ENCODE data around the gene SLC39A8. TPM values are rescaled to one million over a fixed set of nuclear protein-coding genes. Genes with fewer than 3 reads are reported as not detected.
"Not testable (repeated sequence)": the region's sequence is repeated elsewhere in the genome, so short reads cannot be mapped to it uniquely, and the experiment has no call there.

Gene SLC39A8
- total RNA-seq, 1 donor from 2014 or later: 6.3 TPM

- H3K9ac ChIP-seq (ENCODE audit: low read depth in 1 of 3, low read length in 3 of 3); H3K27me3 ChIP-seq (ENCODE audit: control insufficient read depth in 3 of 3, insufficient read depth in 3 of 3, low read length in 3 of 3); H3K9me3 ChIP-seq (ENCODE audit: control insufficient read depth in 3 of 3, low read length in 3 of 3); H3K4me1 ChIP-seq (ENCODE audit: control insufficient read depth in 3 of 3, insufficient read depth in 3 of 3, low read length in 3 of 3); H3K27ac ChIP-seq (ENCODE audit: low read depth, low read length); H3K36me3 ChIP-seq (ENCODE audit: control insufficient read depth in 3 of 3, insufficient read depth in 3 of 3, low read length in 3 of 3); H3K4me3 ChIP-seq (ENCODE audit: low read length in 3 of 3): not testable (repeated sequence)
Observed at GRCh38 chr4:102357637-102358036, 12.4 kb upstream of the SLC39A8 start.

- Histone ChIP-seq H3K9ac (ENCODE audit: low read depth in 1 of 3, low read length in 3 of 3) (no peak overlapping the region), H3K4me1 (ENCODE audit: control insufficient read depth in 3 of 3, insufficient read depth in 3 of 3, low read length in 3 of 3) (no peaks in the 10 kb centered on the region), H3K36me3 (ENCODE audit: control insufficient read depth in 3 of 3, insufficient read depth in 3 of 3, low read length in 3 of 3) (no peaks in the 10 kb centered on the region), H3K27me3 (ENCODE audit: control insufficient read depth in 3 of 3, insufficient read depth in 3 of 3, low read length in 3 of 3) (no peaks in the 10 kb centered on the region), H3K9me3 (ENCODE audit: control insufficient read depth in 3 of 3, low read length in 3 of 3) (no peaks in the 10 kb centered on the region), H3K4me3 (ENCODE audit: low read length in 3 of 3) (no peak overlapping the region), H3K27ac (ENCODE audit: low read depth, low read length) (no peak overlapping the region)
Observed at GRCh38 chr4:102356562-102357202, 11.4 kb upstream of the SLC39A8 start.

GRCh38 chr4:102355748-102356147 lies 10.5 kb upstream of the SLC39A8 start:
- no peak overlapping the region for H3K27ac ChIP-seq (ENCODE audit: low read depth, low read length)
- H3K4me3 ChIP-seq (ENCODE audit: low read length in 3 of 3): no peak overlapping the region
- no peaks in the 10 kb centered on the region for H3K9me3 ChIP-seq (ENCODE audit: control insufficient read depth in 3 of 3, low read length in 3 of 3)
- H3K27me3 ChIP-seq (ENCODE audit: control insufficient read depth in 3 of 3, insufficient read depth in 3 of 3, low read length in 3 of 3): no peaks in the 10 kb centered on the region
- no peaks in the 10 kb centered on the region for H3K4me1 ChIP-seq (ENCODE audit: control insufficient read depth in 3 of 3, insufficient read depth in 3 of 3, low read length in 3 of 3)
- H3K9ac ChIP-seq (ENCODE audit: low read depth in 1 of 3, low read length in 3 of 3): no peak overlapping the region
- H3K36me3 ChIP-seq (ENCODE audit: control insufficient read depth in 3 of 3, insufficient read depth in 3 of 3, low read length in 3 of 3): no peaks in the 10 kb centered on the region

GRCh38 chr4:102354671-102355454 lies 9.6 kb upstream of the SLC39A8 start:
- Histone ChIP-seq H3K27me3 (ENCODE audit: control insufficient read depth in 3 of 3, insufficient read depth in 3 of 3, low read length in 3 of 3) (no peaks in the 10 kb centered on the region), H3K4me1 (ENCODE audit: control insufficient read depth in 3 of 3, insufficient read depth in 3 of 3, low read length in 3 of 3) (no peaks in the 10 kb centered on the region), H3K9me3 (ENCODE audit: control insufficient read depth in 3 of 3, low read length in 3 of 3) (no peaks in the 10 kb centered on the region), H3K27ac (ENCODE audit: low read depth, low read length) (no peak overlapping the region), H3K9ac (ENCODE audit: low read depth in 1 of 3, low read length in 3 of 3) (no peak overlapping the region), H3K36me3 (ENCODE audit: control insufficient read depth in 3 of 3, insufficient read depth in 3 of 3, low read length in 3 of 3) (no peaks in the 10 kb centered on the region), H3K4me3 (ENCODE audit: low read length in 3 of 3) (no peak overlapping the region)

- no peaks in the 10 kb centered on the region for H3K9me3 ChIP-seq (ENCODE audit: control insufficient read depth in 3 of 3, low read length in 3 of 3)
- no peak overlapping the region for H3K4me3 ChIP-seq (ENCODE audit: low read length in 3 of 3)
- no peak overlapping the region for H3K27ac ChIP-seq (ENCODE audit: low read depth, low read length)
- no peaks in the 10 kb centered on the region for H3K27me3 ChIP-seq (ENCODE audit: control insufficient read depth in 3 of 3, insufficient read depth in 3 of 3, low read length in 3 of 3)
- H3K4me1 ChIP-seq (ENCODE audit: control insufficient read depth in 3 of 3, insufficient read depth in 3 of 3, low read length in 3 of 3): no peaks in the 10 kb centered on the region
- H3K36me3 ChIP-seq (ENCODE audit: control insufficient read depth in 3 of 3, insufficient read depth in 3 of 3, low read length in 3 of 3): no peaks in the 10 kb centered on the region
- H3K9ac ChIP-seq (ENCODE audit: low read depth in 1 of 3, low read length in 3 of 3): no peak overlapping the region
Observed at GRCh38 chr4:102352781-102353180, 7.5 kb upstream of the SLC39A8 start.

GRCh38 chr4:102350634-102351033 lies 5.4 kb upstream of the SLC39A8 start:
- H3K27ac ChIP-seq (ENCODE audit: low read depth, low read length): no peak overlapping the region
- H3K36me3 ChIP-seq (ENCODE audit: control insufficient read depth in 3 of 3, insufficient read depth in 3 of 3, low read length in 3 of 3): no peaks in the 10 kb centered on the region
- H3K4me3 ChIP-seq (ENCODE audit: low read length in 3 of 3): no peak overlapping the region
- no peaks in the 10 kb centered on the region for H3K27me3 ChIP-seq (ENCODE audit: control insufficient read depth in 3 of 3, insufficient read depth in 3 of 3, low read length in 3 of 3)
- H3K9ac ChIP-seq (ENCODE audit: low read depth in 1 of 3, low read length in 3 of 3): no peak overlapping the region
- H3K4me1 ChIP-seq (ENCODE audit: control insufficient read depth in 3 of 3, insufficient read depth in 3 of 3, low read length in 3 of 3): peaks cover 0 to 2% (median 2%) of the 10 kb centered on the region in 3 donors
- H3K9me3 ChIP-seq (ENCODE audit: control insufficient read depth in 3 of 3, low read length in 3 of 3): no peaks in the 10 kb centered on the region

- H3K4me1 ChIP-seq (ENCODE audit: control insufficient read depth in 3 of 3, insufficient read depth in 3 of 3, low read length in 3 of 3): peaks cover 2 to 17% (median 9%) of the 10 kb centered on the region in 3 donors
- H3K9me3 ChIP-seq (ENCODE audit: control insufficient read depth in 3 of 3, low read length in 3 of 3): no peaks in the 10 kb centered on the region
- no peak overlapping the region for H3K4me3 ChIP-seq (ENCODE audit: low read length in 3 of 3)
- no peak overlapping the region for H3K27ac ChIP-seq (ENCODE audit: low read depth, low read length)
- H3K27me3 ChIP-seq (ENCODE audit: control insufficient read depth in 3 of 3, insufficient read depth in 3 of 3, low read length in 3 of 3): peaks cover 0 to 9% (median 3%) of the 10 kb centered on the region in 3 donors
- H3K9ac ChIP-seq (ENCODE audit: low read depth in 1 of 3, low read length in 3 of 3): no peak overlapping the region
- no peaks in the 10 kb centered on the region for H3K36me3 ChIP-seq (ENCODE audit: control insufficient read depth in 3 of 3, insufficient read depth in 3 of 3, low read length in 3 of 3)
Observed at GRCh38 chr4:102348701-102349100, 3.4 kb upstream of the SLC39A8 start.

- Histone ChIP-seq H3K9me3 (ENCODE audit: control insufficient read depth in 3 of 3, low read length in 3 of 3) (no peaks in the 10 kb centered on the region), H3K4me3 (ENCODE audit: low read length in 3 of 3) (peak overlapping the region; percentile 80 to 93 (median 81)), H3K27ac (ENCODE audit: low read depth, low read length) (no peak overlapping the region), H3K4me1 (ENCODE audit: control insufficient read depth in 3 of 3, insufficient read depth in 3 of 3, low read length in 3 of 3) (peaks cover 2 to 17% (median 9%) of the 10 kb centered on the region in 3 donors), H3K27me3 (ENCODE audit: control insufficient read depth in 3 of 3, insufficient read depth in 3 of 3, low read length in 3 of 3) (peaks cover 0 to 9% (median 3%) of the 10 kb centered on the region in 3 donors), H3K36me3 (ENCODE audit: control insufficient read depth in 3 of 3, insufficient read depth in 3 of 3, low read length in 3 of 3) (no peaks in the 10 kb centered on the region), H3K9ac (ENCODE audit: low read depth in 1 of 3, low read length in 3 of 3) (peak overlapping the region in 2 of 3 donors; percentile 69 to 75)
Observed at GRCh38 chr4:102345795-102346100, 466 bp upstream of the SLC39A8 start.

GRCh38 chr4:102344520-102344953 lies 745 bp downstream of the SLC39A8 start:
- peak overlapping the region; percentile 80 to 93 (median 81) for H3K4me3 ChIP-seq (ENCODE audit: low read length in 3 of 3)
- peak overlapping the region; percentile 31 for H3K27ac ChIP-seq (ENCODE audit: low read depth, low read length)
- no peaks in the 10 kb centered on the region for H3K9me3 ChIP-seq (ENCODE audit: control insufficient read depth in 3 of 3, low read length in 3 of 3)
- H3K4me1 ChIP-seq (ENCODE audit: control insufficient read depth in 3 of 3, insufficient read depth in 3 of 3, low read length in 3 of 3): peaks cover 2 to 17% (median 9%) of the 10 kb centered on the region in 3 donors
- peaks cover 0 to 9% (median 3%) of the 10 kb centered on the region in 3 donors for H3K27me3 ChIP-seq (ENCODE audit: control insufficient read depth in 3 of 3, insufficient read depth in 3 of 3, low read length in 3 of 3)
- peak overlapping the region; percentile 69 to 78 (median 75) for H3K9ac ChIP-seq (ENCODE audit: low read depth in 1 of 3, low read length in 3 of 3)
- H3K36me3 ChIP-seq (ENCODE audit: control insufficient read depth in 3 of 3, insufficient read depth in 3 of 3, low read length in 3 of 3): no peaks in the 10 kb centered on the region

GRCh38 chr4:102343964-102344519 lies 1.2 kb downstream of the SLC39A8 start:
- peak overlapping the region; percentile 69 to 78 (median 75) for H3K9ac ChIP-seq (ENCODE audit: low read depth in 1 of 3, low read length in 3 of 3)

More at GRCh38 chr4:102343964-102344519, 1.2 kb downstream of the SLC39A8 start:
- H3K4me3 ChIP-seq (ENCODE audit: low read length in 3 of 3): peak overlapping the region; percentile 80 to 93 (median 81)
- H3K4me1 ChIP-seq (ENCODE audit: control insufficient read depth in 3 of 3, insufficient read depth in 3 of 3, low read length in 3 of 3): peaks cover 2 to 17% (median 9%) of the 10 kb centered on the region in 3 donors
- no peaks in the 10 kb centered on the region for H3K36me3 ChIP-seq (ENCODE audit: control insufficient read depth in 3 of 3, insufficient read depth in 3 of 3, low read length in 3 of 3)
- no peaks in the 10 kb centered on the region for H3K9me3 ChIP-seq (ENCODE audit: control insufficient read depth in 3 of 3, low read length in 3 of 3)
- peaks cover 0 to 9% (median 3%) of the 10 kb centered on the region in 3 donors for H3K27me3 ChIP-seq (ENCODE audit: control insufficient read depth in 3 of 3, insufficient read depth in 3 of 3, low read length in 3 of 3)
- peak overlapping the region; percentile 31 for H3K27ac ChIP-seq (ENCODE audit: low read depth, low read length)
